Mucosa of descending colon (tissue), 3 donors: ENCODE data around the gene UTS2B. TPM values are rescaled to one million over a fixed set of nuclear protein-coding genes. Genes with fewer than 3 reads are reported as not detected.

Experiments used
- ATAC-seq: fragments of 200-7000 bp; cut with Tn5 transposase; one replicate; pipeline ENCODE4 v1.9.1; 2020; ENCODE audit warnings: mild to moderate bottlenecking, moderate library complexity
- DNase-seq, 3 donors: peaks; one replicate each; pipeline ENCODE4 v3.0.0-alpha.2; 2020
- H3K36me3 ChIP-seq: fragments of 200-600 bp; one replicate; pipeline ENCODE4 v1.8.0; 2021; ENCODE audit warnings: low read depth, mild to moderate bottlenecking
- H3K4me1 ChIP-seq: fragments of 200-600 bp; one replicate; pipeline ENCODE4 v1.8.0; 2021; ENCODE audit warnings: low read depth, mild to moderate bottlenecking
- H3K4me3 ChIP-seq: fragments of 200-600 bp; one replicate; pipeline ENCODE4 v1.8.0; 2021; ENCODE audit warnings: mild to moderate bottlenecking
- H3K9me3 ChIP-seq: fragments of 200-600 bp; one replicate; pipeline ENCODE4 v1.8.0; 2021; ENCODE audit warnings: mild to moderate bottlenecking
- CTCF ChIP-seq: fragments of 200-600 bp; IDR thresholded peaks from one replicate; pipeline ENCODE4 v1.8.0; 2022; ENCODE audit warnings: antibody characterized with exemption, mild to moderate bottlenecking
- intact Hi-C, 2 donors: fragments of 100-400 bp; cut with DNase I in 1 of 2; cut with micrococcal nuclease in 1 of 2; formaldehyde crosslinking; loops; one replicate each; pipeline versions ENCODE4 v1.11.0 to v1.11.1; 2022; cut with DNase I, micrococcal nuclease
- total RNA-seq, 3 donors: library from RNA; stranded (reverse); fragmentation: NEBNext Ultra II Directional in 2 of 3; extraction: Animal tissue kit (Norgen Biotek cat#: 25700) in 2 of 3; gene quantifications; one replicate each; pipeline versions ENCODE4 v1.2.1 to v1.2.4, GENCODE V29; 2021 to 2023
- donor health status: DM: no; HTN: no; CAD: no; lungs with moderate emphysema.
- donor health status: DM: no; HTN: no; CAD: no.
- donor health status: DM: no; HTN: yes; CAD: no.

Gene UTS2B
- total RNA-seq, 3 donors from 2014 or later = 0.47 TPM; not detected in 2

- DNase-seq = no peak
- Histone ChIP-seq H3K9me3 (no peaks in the 10 kb centered on the region), H3K4me3 (no peak overlapping the region), H3K4me1 (no peaks in the 10 kb centered on the region), H3K36me3 (no peaks in the 10 kb centered on the region)
- intact Hi-C loops = no loop called here
- no peak for ATAC-seq
- TF ChIP-seq CTCF = no peak
Measured at GRCh38 chr3:191306428-191306827, 23.9 kb downstream of the UTS2B start.

- ATAC-seq = no peak
- Histone ChIP-seq H3K9me3 (no peaks in the 10 kb centered on the region), H3K36me3 (no peaks in the 10 kb centered on the region), H3K4me1 (no peaks in the 10 kb centered on the region), H3K4me3 (no peak overlapping the region)
- intact Hi-C loops = no loop called here
- no peak for TF ChIP-seq CTCF
- DNase-seq = no peak
Measured at GRCh38 chr3:191303596-191303995, 26.7 kb downstream of the UTS2B start.

- Histone ChIP-seq H3K4me1 (no peaks in the 10 kb centered on the region), H3K9me3 (no peaks in the 10 kb centered on the region), H3K36me3 (no peaks in the 10 kb centered on the region), H3K4me3 (no peak overlapping the region)
- TF ChIP-seq CTCF = no peak
- ATAC-seq (peak; percentile 73), DNase-seq (no peak)
- intact Hi-C loops = no loop called here
Measured at GRCh38 chr3:191302451-191302850, 27.9 kb downstream of the UTS2B start.

GRCh38 chr3:191301782-191302411, 28.4 kb downstream of the UTS2B start:
- Histone ChIP-seq H3K9me3 (no peaks in the 10 kb centered on the region), H3K4me3 (no peak overlapping the region), H3K4me1 (no peaks in the 10 kb centered on the region), H3K36me3 (no peaks in the 10 kb centered on the region)
- intact Hi-C loops = no loop called here
- ATAC-seq (no peak), DNase-seq (no peak)
- TF ChIP-seq CTCF = no peak

GRCh38 chr3:191301017-191301416, 29.3 kb downstream of the UTS2B start:
- peak; percentile 33 for ATAC-seq
- Histone ChIP-seq H3K9me3 (no peaks in the 10 kb centered on the region), H3K4me3 (no peak overlapping the region), H3K4me1 (no peaks in the 10 kb centered on the region), H3K36me3 (no peaks in the 10 kb centered on the region)
- intact Hi-C loops = no loop called here
- DNase-seq = no peak
- no peak for TF ChIP-seq CTCF

GRCh38 chr3:191300422-191300821, 29.9 kb downstream of the UTS2B start:
- TF ChIP-seq CTCF = no peak
- ATAC-seq = no peak

More at GRCh38 chr3:191300422-191300821, 29.9 kb downstream of the UTS2B start:
- no peak overlapping the region for H3K4me3 ChIP-seq
- H3K4me1 ChIP-seq = no peaks in the 10 kb centered on the region
- no peaks in the 10 kb centered on the region for H3K9me3 ChIP-seq
- no peaks in the 10 kb centered on the region for H3K36me3 ChIP-seq
- DNase-seq = no peak
- intact Hi-C loops = no loop called here
